SIG-M5 treated with dmso at 0.1 percent for 504 hours (cell line): ENCODE data around the gene ANKRD44.

Experiments used
- DNase-seq: peaks from one replicate; lab custom pipeline; 2025; ENCODE audit not compliant: unreplicated experiment; lab: John Stamatoyannopoulos, UW

Gene ANKRD44

DNA sequence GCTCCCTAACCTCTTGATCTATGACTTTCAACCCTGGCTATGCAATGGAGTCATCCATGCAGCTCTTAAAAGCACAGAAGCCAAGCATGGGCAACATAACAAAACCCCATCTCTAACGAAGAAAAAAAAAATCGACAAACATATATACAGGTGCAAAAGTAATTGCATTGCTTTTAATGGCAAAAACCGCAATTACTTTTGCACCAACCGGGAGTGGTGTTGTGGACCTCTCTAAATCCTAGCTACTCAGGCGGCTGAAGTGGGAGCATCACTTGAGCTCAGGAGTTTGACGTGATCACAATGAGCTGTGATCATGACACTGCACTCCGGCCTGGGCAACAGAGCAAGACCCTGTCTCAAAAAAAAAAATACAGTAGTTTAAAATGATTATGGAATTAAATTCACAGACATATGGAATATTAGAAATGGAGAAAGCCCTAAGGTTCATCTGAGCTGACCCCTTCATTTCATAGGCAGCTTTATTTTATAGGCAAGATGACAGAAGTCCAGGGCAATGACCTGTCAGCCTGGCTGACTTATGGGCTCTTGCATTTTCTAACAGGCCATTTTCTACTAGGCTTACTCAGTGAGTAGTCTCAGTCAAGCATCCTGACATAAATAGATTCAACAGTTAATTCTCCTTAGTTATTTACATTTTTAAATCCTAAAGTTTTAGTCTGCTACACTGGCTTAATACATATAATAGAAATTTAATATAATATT lies 183.8 kb downstream of the ANKRD44 start:
- no peak for DNase-seq

DNA sequence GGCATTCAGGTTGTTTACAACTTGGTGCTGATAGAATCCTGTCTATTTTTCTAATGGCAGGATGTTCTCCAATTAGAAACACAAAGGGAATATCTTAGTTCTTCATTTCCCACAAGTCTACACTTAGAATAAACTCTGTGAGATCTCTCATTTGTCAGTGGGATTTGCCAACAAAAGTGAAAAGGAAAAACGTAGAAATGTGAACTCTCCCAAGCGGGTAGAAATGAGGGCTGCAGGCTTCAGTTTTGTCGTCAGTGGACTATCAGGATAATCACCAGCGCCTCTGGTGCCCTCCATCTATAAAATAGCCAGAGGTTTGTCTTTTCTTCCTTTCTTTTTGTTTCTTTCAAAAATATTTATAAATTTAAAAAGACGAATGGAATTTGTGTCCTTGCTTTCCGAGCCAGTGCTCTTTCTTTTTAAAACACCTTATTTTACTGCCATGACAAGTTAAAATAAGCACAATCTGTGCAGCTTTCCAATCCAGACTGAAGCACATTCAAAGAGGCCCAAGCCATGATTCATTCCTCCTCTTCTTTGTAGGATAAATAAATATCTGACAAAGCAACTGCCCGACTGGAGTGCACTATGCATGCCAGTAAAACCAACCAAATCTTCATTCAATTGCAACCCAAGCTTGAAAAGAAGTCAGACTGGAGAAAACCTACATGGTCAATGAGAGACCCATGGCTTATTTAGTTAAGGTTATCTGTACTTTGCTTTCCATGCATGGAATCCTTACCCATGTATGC lies 185.8 kb downstream of the ANKRD44 start:
- DNase-seq = no peak

DNA sequence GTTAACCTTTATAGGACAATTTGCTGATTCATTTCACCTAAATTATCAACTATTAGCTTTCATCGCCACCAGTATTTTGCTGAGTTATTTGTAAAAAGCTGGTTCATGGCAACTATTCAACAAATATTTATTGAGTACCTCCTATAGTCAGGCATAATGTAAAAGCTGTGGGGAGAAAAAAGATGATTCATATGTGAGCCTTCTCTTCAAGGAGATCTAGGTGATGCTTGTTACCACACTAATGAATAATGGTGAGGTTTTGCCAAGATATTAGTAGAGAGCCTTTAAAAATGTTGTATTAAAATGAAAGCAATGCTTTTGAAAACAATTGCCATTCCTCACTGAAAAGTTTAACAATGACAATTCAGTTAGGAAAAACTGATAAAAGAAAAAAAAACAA lies 187.8 kb downstream of the ANKRD44 start:
- DNase-seq = no peak

DNA sequence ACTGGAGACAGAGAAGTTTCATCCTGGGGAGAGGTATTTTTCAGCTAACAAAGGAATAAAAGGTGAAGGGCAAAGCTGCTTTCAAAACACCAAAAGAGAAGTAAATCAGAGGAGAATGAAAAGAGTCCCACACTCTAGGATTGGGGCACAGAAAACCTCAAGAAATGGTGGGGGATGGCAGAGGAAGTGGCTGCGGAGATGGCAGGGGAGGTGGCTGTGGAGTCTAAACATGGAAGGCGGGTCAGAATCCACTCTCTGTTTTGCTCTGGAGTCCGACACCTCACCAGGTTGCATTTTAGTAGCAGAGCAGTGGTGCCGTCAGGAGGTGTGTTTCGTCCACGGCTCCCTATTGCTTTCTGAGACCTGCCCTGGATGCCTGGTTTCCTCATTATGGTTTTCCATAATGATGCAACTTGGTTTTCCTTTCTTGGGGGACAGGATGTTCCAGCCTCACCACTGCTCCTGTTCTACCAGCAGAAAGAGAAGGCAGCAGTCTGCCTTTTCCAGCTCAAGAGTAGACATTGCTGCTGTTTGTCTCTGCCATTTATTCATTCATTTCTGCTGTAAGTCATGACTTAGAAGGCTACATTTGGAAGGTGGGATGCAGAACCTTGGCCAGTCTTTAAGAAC lies 188.7 kb downstream of the ANKRD44 start:
- DNase-seq = no peak

DNA sequence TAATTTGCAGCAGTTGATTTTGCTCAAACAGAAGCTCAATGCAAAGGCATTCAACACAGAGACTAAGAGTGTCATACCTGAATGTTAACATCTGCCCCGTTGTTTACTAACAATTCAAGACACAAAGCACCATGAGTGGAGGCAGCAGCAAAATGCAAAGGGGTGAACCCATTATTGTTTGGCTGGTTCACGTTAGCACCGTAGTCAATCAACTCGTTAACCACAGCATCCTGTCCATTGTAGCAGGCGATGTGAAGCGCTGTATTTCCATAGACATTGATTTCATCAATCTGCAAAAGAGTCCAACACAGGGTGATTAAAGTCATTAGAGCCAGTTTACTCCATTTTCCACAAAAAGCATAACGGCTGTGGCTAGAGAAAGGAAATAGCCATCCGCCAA lies 189.3 kb downstream of the ANKRD44 start:
- no peak for DNase-seq

DNA sequence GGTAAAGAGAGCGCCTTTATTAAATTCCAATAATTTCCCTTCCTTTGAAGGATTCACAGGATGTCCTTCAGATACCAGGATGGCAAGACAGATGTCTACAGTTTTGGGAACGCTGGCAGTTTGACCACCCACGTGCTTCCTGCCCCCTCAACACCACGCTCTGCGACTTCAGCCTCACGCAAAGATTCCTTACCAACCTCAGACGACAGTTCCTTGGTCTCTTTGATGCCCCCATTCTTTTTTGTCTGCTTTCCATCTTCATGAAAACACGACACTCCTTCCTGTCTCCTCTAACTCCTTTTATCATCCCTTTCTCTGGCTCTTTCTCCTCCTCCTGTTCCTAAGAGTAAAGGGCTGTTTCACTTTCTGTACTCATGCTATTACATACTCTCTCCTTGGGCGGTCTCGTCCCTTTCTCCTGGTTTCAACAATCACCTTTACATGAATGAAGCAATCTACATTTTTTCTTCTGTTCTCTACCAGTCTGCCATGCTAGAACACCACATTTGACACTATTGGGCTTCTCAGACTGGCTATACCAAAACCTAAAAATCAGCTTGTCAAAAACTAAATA lies 194.2 kb downstream of the ANKRD44 start:
- DNase-seq = no peak

DNA sequence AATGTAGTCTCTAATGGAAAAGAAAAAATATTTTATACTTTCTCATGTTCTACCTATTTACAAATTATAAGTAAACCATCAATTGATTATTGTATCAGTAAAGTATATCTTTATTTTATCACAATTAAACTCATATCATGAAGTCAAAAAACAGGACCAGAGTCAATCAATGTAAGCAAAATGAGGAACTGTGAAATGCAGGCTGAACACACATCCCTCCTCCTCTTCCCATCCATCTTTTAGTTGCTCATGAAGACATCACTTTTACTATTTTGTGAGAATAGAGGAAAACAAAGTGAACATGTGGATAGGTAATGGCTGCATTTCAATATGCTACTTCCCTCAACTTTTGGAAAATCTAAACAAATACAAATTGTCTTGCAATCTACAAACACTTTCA lies 195.3 kb downstream of the ANKRD44 start:
- DNase-seq = no peak

DNA sequence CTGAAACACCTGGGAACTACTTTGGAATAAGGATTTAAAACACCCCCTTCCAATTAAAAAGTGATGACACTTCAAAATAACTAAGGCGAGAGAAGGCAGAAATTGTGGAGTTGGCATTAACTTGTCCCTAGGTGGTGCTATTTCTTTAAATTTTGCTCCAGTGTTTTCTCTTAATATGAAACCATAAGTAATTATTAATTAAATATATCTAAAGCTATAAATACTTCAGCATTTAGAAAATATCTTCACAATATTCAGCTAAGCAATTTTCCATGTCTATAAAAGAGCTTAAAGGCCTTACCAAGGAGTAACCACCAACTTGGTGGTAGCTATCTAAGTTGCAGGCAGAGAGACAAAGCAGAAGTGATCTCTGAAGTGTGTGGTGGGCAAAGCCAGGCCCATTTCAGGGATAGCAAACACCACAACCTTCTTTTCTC lies 197.3 kb downstream of the ANKRD44 start:
- peak; percentile 63 for DNase-seq

DNA sequence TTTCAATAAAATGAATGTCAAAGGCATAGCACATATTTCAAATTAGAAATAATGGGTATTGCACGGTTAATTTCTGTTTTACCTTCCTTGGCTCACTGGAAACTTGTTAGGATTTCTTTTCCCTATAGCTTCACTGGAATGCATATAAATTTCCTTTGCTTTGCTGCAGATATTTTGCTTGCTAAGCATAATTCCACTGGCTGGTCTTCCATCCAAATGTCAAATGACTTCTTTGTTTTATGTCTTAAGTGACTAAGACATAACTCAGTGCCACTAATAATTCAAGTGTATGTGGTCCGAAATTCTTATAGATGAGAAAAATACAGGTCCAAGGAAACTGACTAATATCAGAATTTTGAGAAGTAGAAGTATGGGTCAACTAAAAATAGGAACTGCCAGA lies 201.3 kb downstream of the ANKRD44 start:
- DNase-seq = no peak

DNA sequence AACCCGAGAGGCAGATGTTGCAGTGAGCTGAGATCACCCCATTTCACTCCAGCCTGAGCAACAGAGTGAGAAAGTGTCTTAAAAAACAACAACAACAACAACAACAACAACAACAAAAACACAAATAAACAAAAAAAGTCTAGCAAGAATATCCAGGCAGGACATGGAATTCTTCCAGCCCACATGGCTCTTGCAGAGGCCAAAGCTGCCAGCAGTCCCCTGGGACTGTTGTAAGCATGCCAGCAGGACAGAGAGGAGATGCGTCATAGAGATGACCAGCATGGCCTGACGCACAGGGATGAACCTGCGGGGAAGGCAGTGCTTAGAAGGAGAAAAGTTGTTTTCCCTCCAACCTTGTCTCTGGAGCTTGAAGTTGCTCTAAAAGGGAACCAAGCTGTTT lies 201.8 kb downstream of the ANKRD44 start:
- no peak for DNase-seq

DNA sequence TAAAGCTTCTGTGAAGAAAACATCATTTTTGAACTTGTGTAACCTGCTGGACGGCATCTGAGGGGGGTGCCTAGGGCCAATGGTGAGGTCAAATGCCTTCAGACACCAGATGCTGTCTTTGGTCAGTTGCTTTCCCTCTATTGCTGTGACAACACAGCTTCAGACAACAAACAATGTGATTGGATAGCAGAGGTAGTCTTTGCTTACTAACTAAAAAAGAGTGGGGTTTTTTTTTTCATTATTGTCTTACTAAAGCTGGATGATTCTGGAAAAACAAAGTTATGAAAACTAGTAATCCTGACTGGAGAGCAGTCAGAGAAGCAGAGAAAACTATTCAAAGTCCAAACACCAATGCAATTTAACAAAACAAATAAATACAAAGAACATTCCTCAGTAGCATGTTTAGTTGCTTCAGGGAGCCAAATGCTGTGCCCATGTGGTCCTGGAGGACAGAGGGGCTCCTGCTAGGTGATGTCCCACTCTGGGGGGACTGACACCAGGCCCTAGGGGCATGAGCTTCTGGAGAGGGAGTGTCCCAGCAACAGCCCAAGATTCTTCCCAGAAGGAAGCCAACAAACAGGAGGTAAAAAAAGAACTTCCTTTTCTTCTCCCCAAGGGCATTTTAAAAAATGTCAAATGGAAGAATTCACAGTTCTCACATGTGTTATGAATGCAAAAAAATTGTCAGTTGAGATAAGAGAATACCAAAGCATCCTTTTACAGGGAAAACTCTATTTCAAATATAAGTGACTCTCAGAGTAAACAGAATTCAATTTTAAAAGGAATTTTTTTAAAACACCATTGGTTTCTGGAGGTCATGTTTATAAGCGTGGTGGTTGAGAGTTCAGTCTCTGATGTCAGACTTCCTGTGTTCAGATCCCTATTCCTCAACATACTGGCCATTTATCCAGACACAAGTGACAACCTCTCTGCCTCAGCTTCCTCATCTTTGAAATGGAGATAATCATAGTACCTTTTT lies 203.0 kb downstream of the ANKRD44 start:
- peak; percentile 22 for DNase-seq

DNA sequence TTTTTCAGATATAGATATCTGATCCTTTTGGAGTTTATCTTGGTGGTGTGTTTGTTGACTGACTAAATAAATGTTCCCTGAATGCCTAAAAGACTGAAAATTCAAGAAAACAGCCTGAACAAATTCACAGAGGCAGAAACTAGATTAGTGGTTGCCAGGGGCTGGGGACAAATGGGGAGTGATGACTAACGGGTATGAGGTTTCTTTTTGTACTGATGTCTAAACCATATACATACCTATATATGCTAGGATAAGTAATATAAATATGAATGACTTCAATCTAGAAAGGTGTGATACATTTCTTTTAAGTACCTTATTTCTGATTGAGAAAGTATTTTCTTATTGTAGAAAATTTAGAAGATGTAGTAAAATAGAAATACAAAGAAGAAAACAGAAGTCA lies 207.2 kb downstream of the ANKRD44 start:
- DNase-seq = no peak

DNA sequence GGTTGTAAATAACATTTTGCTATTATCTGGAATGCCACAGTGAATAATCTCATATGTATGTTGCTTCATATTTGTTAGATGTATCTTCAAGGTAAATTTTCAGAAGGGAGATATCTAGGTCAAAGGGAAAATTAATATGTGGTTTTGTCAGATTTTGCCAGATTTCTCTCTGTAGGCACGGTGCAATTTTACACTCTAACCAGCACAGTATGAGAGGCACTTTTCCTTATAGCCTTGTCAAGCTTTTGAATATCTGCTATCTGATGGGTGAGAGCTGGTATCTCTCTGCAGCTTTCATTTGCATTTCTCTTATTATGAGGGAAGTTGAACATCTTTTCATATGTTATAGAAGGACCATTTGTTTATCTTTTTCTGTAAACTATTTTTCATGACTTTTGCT lies 208.3 kb downstream of the ANKRD44 start:
- DNase-seq = no peak

DNA sequence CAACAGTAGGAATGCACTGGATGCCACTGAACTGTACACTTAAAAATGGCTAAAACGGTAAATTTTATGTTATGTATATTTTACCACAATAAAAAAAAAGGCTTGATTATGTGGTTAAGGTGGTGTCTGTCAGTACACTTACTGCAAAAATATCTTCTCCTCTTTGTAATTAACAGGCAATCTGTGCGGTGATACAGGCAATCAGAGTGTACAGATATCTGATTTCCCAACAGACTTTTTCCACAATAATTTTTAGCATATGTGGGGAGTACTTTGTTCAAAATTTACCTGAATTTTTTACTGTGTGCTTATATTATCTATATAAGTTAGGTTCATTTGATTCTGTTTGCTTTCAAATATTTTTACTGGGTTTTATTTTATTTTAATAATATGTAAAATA lies 209.1 kb downstream of the ANKRD44 start:
- DNase-seq = no peak

DNA sequence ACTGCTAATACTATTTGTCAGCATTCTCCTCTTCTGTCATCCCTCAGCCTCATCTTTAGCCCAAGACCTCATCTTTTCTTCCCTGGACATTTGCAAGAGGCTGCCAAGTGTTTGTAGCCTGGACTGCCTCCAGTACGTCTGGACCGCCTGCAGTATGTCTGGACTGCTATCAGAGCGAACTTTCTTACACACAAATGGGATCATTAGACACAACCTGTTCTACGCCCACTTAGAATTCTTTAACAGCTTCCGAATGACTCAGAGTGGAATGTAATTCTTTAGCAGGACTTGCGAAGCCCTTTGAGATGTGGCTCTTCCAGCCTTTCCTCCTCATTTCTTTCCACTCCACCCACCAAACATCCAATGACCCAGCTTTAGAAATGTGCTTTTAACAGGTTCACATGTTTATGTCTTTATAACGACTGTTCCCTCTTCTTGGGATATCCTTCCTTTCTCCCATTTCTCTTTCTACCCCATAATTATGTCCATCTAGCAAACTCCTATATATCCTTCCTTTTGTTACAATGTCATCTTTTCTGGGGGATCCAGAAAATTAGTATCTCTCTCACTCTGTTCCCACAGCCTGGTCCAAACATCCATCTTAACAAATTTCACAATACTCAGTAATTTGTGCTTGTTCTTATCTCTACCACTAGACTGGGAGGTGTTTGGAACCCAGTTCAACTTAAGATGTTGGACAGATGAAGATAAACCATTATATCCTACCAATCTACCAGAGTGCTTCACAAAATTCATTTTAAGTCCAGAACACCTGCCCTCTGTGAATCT lies 212.8 kb downstream of the ANKRD44 start:
- DNase-seq = no peak

DNA sequence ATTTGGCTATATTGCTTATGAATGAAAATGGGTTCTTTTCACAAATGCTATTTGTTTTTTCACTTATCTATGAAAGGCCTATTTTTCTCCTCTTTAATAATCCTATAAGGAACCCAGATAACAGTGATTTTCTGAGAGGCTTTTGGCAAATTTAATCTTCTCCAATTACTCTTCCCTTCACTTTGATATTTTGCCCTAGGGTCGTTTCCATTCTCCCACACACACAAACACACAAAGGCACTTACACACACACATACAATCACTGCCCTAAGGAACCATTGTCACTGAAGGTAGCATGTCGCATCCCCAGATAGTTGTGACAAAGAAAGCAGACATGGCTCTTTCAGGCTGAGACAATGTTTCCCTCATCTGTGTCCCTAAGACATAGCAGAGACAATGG lies 213.9 kb downstream of the ANKRD44 start:
- DNase-seq = no peak

DNA sequence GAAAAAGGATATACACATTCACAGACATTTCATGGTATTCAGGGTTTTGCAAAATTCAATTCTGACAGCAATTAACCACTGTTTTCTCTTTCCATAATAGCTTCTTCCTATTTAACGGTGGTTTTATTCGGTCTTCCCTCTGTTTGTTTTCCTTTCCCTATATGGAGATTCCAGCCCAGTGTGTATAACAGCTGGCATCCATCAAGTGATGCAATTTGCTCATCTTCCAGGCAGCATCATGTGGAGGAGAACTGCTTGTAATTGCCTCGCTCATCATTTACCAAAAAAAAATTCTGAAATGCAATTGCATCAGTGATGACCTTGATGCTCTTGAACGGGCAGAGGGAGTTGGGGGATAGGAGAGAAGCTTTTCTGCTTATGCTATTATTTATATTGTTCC lies 218.1 kb downstream of the ANKRD44 start:
- DNase-seq = no peak

DNA sequence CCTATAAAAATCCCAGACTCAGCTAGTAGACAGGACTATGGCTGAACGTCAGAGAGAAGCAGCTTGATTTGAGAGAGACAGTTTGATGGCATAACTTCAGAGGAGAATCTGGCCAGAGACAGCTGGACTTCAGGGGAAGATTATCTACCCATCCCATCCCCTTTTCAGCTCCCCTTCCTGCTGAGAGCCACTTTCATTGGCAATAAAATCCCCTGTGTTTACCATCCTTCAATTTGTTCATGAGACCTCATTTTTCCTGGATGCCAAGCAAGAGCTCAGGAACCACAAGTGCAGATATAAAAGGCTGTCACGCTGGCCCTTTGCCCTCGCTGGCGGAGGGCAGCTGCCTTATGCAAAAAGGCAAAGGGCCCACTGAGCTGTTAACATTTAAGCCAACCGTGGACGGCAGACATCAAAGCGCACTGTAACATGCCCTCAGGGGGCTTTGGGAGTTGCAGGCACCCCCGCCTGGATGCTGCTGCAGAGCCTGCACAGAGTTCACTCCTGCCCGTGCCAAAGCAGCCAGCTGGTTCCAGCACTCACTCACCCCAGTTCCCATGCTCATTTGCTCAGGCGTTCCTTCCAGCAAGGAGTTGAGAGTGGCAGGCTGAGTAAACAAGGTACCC lies 219.7 kb downstream of the ANKRD44 start:
- no peak for DNase-seq

DNA sequence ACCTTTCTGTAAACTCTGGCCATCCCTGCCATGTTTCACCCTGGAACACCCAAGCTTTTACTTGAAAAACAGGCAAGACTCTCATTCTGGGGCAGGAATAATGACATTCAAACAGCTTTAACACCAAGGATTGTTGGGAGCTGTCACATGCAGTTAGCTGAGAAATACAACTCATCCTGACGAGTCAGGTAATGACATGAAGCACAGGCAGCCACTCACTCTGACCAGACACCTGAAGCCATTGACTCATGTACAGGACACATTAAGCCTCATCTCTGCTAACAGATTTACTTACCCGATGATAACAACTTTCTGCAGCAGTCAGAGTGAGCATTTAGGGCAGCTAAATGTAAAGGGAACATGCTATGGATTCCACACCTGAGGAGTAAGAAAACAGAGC lies 220.9 kb downstream of the ANKRD44 start:
- no peak for DNase-seq
